Heart left ventricle (tissue), 16 donors: ENCODE measurements around the gene DGAT2L6. TPM values are rescaled to one million over a fixed set of nuclear protein-coding genes. Genes with fewer than 3 reads are reported as not detected.

Experiments
- ATAC-seq, 4 donors: fragments of 200-7000 bp; cut with Tn5 transposase; one replicate each; pipeline ENCODE4 v1.9.1; 2020 to 2022; ENCODE audit warnings: moderate library complexity in 4 of 4, mild to moderate bottlenecking in 3 of 4, moderate number of reproducible peaks in 1 of 4
- DNase-seq, 5 donors: peaks; one replicate each; pipeline ENCODE4 v3.0.0-alpha.2; 2020
- H3K27ac ChIP-seq, 12 donors: fragments of 200-600 bp; sonication (generic) in 4 of 12; one replicate each; pipeline versions ENCODE4 v1.5.0 to v1.8.0; 2016 to 2022; ENCODE audit warnings: mild to moderate bottlenecking in 2 of 12
- H3K27me3 ChIP-seq, 9 donors: fragments of 200-600 bp; sonication (generic) in 2 of 9; one replicate each; pipeline versions ENCODE4 v1.5.1 to v1.8.0; 2016 to 2022; ENCODE audit warnings: mild to moderate bottlenecking in 3 of 9
- H3K36me3 ChIP-seq, 9 donors: fragments of 200-600 bp; sonication (generic) in 2 of 9; one replicate each; pipeline versions ENCODE4 v1.5.0 to v1.8.0; 2018 to 2022; ENCODE audit warnings: mild to moderate bottlenecking in 2 of 9
- H3K4me1 ChIP-seq, 12 donors: fragments of 200-600 bp; sonication (generic) in 4 of 12; one replicate each; pipeline versions ENCODE4 v1.5.0 to v1.8.0; 2016 to 2022; ENCODE audit warnings: mild to moderate bottlenecking in 3 of 12
- H3K4me3 ChIP-seq, 12 donors: fragments of 200-600 bp; sonication (generic) in 4 of 12; one replicate each; pipeline versions ENCODE4 v1.5.0 to v1.8.0; 2017 to 2022; ENCODE audit warnings: mild to moderate bottlenecking in 9 of 12, moderate library complexity in 4 of 12
- H3K9me3 ChIP-seq, 12 donors: fragments of 200-600 bp; sonication (generic) in 4 of 12; one replicate each; pipeline versions ENCODE4 v1.5.0 to v1.8.0; 2016 to 2022; ENCODE audit warnings: mild to moderate bottlenecking in 1 of 12
- POLR2A ChIP-seq, 2 donors: fragments of 450-650 bp; IDR thresholded peaks; one replicate each; pipeline ENCODE4 v1.6.1; 2017; ENCODE audit warnings: antibody characterized with exemption in 2 of 2, mild to moderate bottlenecking in 2 of 2, moderate library complexity in 2 of 2
- WGBS, 4 donors: extraction: QIAGEN DNeasy Blood & Tissue Kit in 2 of 4; methylation state at CpG; one replicate each; pipeline versions ENCODE4 v1.1.5 to v1.1.7; 2013 to 2018; 5-methylcytosine and 5-hydroxymethylcytosine counted together
- intact Hi-C, 10 donors: fragments of 100-400 bp; cut with DNase I; formaldehyde crosslinking; loops; one replicate each; pipeline versions ENCODE4 v1.11.1 to v1.14.2; 2022
- polyA plus RNA-seq, 2 donors: library from polyadenylated mRNA; stranded (reverse); fragments of 200-250 nt; gene quantifications; one replicate each; pipeline ENCODE4 v1.2.3, GENCODE V29; 2013
- total RNA-seq, 9 donors: library from RNA; depleted of rRNA in 2 of 9; stranded (reverse); fragments of >200 nt in 2 of 9; fragmentation: NEBNext Ultra II Directional in 3 of 9; extraction: Animal tissue kit (Norgen Biotek cat#: 25700) in 3 of 9; gene quantifications; one replicate each; pipeline versions ENCODE4 v1.1.0 to v1.2.4, GENCODE V29; 2016 to 2023
- TF ChIP-seq, protein P1 (sequence below), 12 donors: fragments of 200-600 bp; sonication (generic) in 4 of 12; IDR thresholded peaks; one replicate each; pipeline versions ENCODE4 v1.5.0 to v1.8.0; 2018 to 2022; ENCODE audit warnings: antibody characterized with exemption in 12 of 12, mild to moderate bottlenecking in 5 of 12
- donor health status: ischemic (EF 13 %, LVEDD 7.1; RV severe dilation, severe dysfunction).
- donor health status: healthy with polysubstance abuse.
- donor health status: DM: no; HTN: yes; CAD: no.
- donor health status: DM: no; HTN: no; CAD: no.
- donor health status: ischemic (EF 25% LVEDD 6.9; RV normal size, moderate dysfunction).
- donor health status: ischemic (EF 25% LVEDD 5.7; RV mildly dilated, moderate dysfunction).
- donor health status: healthy.
- donor health status: DM: yes; HTN: yes; CAD: no.
- donor health status: ischemic (EF 35%, LVEDD 5.7; RV mildly dilated, moderate dysfunction).
- donor health status: nonischemic (EF 11% LVEDD 7.7; RV severe dilation, severe dysfunction).
- donor health status: DM: yes; HTN: yes; CAD: no.
- donor health status: PGD.
- donor health status: ischemic (EF 29% LVEDD 5.4; RV normal size, mild dysfunction).
- donor health status: nonischemic (EF 23%, LVEDD 6.1; RV moderate dilation, normal function).

Gene DGAT2L6
- total and polyA plus RNA-seq, 11 donors: not detected

DNA sequence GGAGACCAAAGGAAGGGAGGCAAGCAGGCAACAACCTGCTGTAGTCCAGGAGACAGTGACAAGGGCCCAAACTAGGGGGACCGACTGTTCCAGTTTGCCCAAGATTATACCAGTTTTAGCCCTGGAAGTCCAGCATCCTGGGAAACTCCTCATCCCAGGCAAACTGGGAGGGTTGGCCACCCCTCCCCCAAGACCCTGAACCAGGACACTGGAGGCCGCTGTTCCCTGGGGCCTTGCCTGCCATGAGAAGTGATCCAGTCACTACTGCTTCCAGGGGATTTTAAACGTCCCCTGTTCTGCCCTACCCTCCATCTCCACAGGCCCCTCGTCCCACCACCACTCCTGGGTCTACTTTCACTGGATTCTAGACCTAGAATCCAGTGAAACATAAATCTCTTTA is 4.3 kb upstream of the DGAT2L6 start:
- ATAC-seq (no peak), DNase-seq (no peak)
- Histone ChIP-seq H3K36me3 (no peaks in the 10 kb centered on the region), H3K27me3 (peaks cover 0 to 7% (median 0%) of the 10 kb centered on the region in 9 donors), H3K4me1 (peaks cover 0 to 7% (median 0%) of the 10 kb centered on the region in 12 donors), H3K4me3 (no peak overlapping the region), H3K9me3 (no peaks in the 10 kb centered on the region), H3K27ac (no peak overlapping the region)
- 48 to 76% (median 65%) methylated on average over 4 of the region's 4 CpGs for WGBS, 4 donors
- intact Hi-C loops: no loop called here
- no peak for TF ChIP-seq POLR2A (IDR thresholded peaks at IDR 0.05)
- TF ChIP-seq, protein P1, sequence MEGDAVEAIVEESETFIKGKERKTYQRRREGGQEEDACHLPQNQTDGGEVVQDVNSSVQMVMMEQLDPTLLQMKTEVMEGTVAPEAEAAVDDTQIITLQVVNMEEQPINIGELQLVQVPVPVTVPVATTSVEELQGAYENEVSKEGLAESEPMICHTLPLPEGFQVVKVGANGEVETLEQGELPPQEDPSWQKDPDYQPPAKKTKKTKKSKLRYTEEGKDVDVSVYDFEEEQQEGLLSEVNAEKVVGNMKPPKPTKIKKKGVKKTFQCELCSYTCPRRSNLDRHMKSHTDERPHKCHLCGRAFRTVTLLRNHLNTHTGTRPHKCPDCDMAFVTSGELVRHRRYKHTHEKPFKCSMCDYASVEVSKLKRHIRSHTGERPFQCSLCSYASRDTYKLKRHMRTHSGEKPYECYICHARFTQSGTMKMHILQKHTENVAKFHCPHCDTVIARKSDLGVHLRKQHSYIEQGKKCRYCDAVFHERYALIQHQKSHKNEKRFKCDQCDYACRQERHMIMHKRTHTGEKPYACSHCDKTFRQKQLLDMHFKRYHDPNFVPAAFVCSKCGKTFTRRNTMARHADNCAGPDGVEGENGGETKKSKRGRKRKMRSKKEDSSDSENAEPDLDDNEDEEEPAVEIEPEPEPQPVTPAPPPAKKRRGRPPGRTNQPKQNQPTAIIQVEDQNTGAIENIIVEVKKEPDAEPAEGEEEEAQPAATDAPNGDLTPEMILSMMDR (IDR thresholded peaks at IDR 0.05): no peak

DNA sequence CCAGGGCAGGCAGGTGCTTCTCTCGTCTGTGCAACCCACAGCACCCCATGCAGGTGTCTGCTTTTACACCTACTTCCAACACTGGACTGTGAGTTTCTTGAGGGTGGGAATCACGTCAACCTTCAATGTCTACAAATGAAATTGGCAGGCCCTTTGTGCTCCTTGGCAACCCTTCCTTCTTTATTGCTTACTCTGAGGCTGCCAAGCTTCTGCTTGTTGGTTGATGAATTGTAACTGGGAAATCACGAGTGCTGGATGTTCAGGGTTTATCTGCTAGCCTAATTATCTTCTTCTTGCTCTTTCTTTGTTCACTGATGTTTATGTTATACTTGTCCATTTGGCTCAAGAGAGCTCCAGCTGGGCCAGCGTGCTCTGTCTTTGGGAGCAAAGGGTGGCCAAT is 2.5 kb upstream of the DGAT2L6 start:
- Histone ChIP-seq H3K4me3 (no peak overlapping the region), H3K36me3 (no peaks in the 10 kb centered on the region), H3K27me3 (peaks cover 0 to 6% (median 0%) of the 10 kb centered on the region in 9 donors), H3K9me3 (no peaks in the 10 kb centered on the region), H3K27ac (no peak overlapping the region), H3K4me1 (no peaks in the 10 kb centered on the region)
- DNase-seq (no peak), ATAC-seq (no peak)
- intact Hi-C loops: no loop called here
- TF ChIP-seq POLR2A (IDR thresholded peaks at IDR 0.05): no peak
- TF ChIP-seq, protein P1 (IDR thresholded peaks at IDR 0.05): no peak
- 62 to 90% (median 71%) methylated on average over 4 of the region's 4 CpGs for WGBS, 4 donors

DNA sequence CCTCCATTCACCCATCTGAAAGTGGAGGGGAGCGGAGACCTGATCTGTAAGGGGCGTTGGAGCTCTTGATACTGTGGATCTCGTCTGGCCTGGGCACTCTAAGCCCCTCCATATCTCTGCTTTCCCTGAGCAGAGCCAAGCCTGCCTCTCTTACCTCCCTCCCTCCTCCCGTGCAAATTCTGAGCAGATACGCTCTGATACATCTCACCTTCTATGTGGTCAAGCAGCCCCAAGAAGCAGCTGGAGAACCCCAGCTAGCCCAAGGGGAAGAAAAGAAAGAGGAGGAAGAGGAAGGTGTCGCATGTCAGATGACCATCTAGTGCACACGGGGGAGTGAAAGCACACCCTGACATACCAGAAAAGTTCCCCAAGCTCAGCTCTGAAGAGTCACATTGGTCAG is 1.9 kb upstream of the DGAT2L6 start:
- ATAC-seq: no peak
- Histone ChIP-seq H3K4me1 (no peaks in the 10 kb centered on the region), H3K27ac (no peak overlapping the region), H3K27me3 (peaks cover 0 to 6% (median 0%) of the 10 kb centered on the region in 9 donors), H3K4me3 (no peak overlapping the region), H3K36me3 (no peaks in the 10 kb centered on the region), H3K9me3 (no peaks in the 10 kb centered on the region)
- WGBS, 4 donors: 71 to 85% (median 83%) methylated on average over 7 of the region's 7 CpGs
- no peak for DNase-seq
- TF ChIP-seq POLR2A (IDR thresholded peaks at IDR 0.05): no peak
- intact Hi-C loops: no loop called here

DNA sequence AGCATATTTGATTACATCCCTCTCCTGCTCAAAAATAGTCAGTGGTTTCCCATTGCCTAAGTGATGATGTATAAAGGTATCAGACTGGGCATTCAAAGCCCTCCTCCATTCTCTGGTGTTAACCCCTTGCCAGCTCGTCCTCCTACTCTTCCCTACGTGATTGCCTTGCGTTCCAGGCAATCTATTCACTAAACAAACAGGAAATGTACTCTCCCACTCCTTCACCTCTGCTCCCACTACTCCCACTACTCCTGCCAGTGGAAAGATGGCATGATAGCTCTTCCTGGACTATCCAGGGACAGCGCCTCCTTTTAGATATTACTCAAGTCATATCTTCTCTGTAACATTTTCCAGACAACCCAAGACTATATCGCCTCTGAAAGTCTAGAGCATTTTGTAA is 5.8 kb downstream of the DGAT2L6 start:
- Histone ChIP-seq H3K27me3 (peaks cover 0 to 27% (median 0%) of the 10 kb centered on the region in 9 donors), H3K27ac (no peak overlapping the region), H3K4me3 (no peak overlapping the region), H3K4me1 (no peaks in the 10 kb centered on the region), H3K9me3 (no peaks in the 10 kb centered on the region), H3K36me3 (no peaks in the 10 kb centered on the region)
- intact Hi-C loops: no loop called here
- TF ChIP-seq, protein P1 (IDR thresholded peaks at IDR 0.05): no peak
- no peak for TF ChIP-seq POLR2A (IDR thresholded peaks at IDR 0.05)
- ATAC-seq: no peak
- WGBS, 4 donors: 63 to 81% (median 70%) methylated on average over 5 of the region's 5 CpGs
- no peak for DNase-seq

DNA sequence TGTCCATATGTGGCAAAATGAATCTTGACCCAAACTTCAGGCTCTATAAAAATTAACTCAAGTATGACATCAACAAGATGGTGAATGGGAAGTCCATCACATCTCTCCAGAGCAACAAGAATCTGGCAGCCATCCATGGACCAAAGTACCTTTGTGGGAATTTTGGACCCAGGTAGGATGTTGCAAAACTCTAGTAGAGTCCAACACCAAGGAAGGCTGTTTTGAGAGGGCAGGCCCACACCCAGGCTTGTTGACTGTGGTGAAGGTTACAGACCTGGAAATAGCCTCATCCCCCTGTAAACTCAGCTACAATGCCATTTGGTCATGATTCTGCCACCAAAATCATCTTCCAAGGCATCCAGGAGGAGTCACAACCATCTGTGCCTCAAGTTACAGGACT is 12.9 kb downstream of the DGAT2L6 start:
- H3K4me1 ChIP-seq: no peaks in the 10 kb centered on the region
- no peak overlapping the region for H3K27ac ChIP-seq
- no peaks in the 10 kb centered on the region for H3K36me3 ChIP-seq
- peaks cover 0 to 17% (median 0%) of the 10 kb centered on the region in 12 donors for H3K9me3 ChIP-seq
- DNase-seq (no peak), ATAC-seq (no peak)
- intact Hi-C loops: loop anchor here in 2 of 10 donors (10.0 kb wide), 2 partner anchors 75 to 245 kb away; partner anchors contain the start of genes ARR3 (in 2 of the 2) and P2RY4 (in 2 of the 2)
- TF ChIP-seq POLR2A (IDR thresholded peaks at IDR 0.05): no peak
- TF ChIP-seq, protein P1 (IDR thresholded peaks at IDR 0.05): no peak
- peaks cover 0 to 28% (median 0%) of the 10 kb centered on the region in 9 donors for H3K27me3 ChIP-seq
- no peak overlapping the region for H3K4me3 ChIP-seq
